ENCODE measurements around the gene GNPTG. TPM values are rescaled to one million over a fixed set of nuclear protein-coding genes. Genes with fewer than 3 reads are reported as not detected.
"Not testable (repeated sequence)": the region's sequence is repeated elsewhere in the genome, so short reads cannot be mapped to it uniquely, and the experiment has no call there.

GNPTG gene
- polyA plus RNA-seq, 1 donor, result 39.1 TPM

DNA sequence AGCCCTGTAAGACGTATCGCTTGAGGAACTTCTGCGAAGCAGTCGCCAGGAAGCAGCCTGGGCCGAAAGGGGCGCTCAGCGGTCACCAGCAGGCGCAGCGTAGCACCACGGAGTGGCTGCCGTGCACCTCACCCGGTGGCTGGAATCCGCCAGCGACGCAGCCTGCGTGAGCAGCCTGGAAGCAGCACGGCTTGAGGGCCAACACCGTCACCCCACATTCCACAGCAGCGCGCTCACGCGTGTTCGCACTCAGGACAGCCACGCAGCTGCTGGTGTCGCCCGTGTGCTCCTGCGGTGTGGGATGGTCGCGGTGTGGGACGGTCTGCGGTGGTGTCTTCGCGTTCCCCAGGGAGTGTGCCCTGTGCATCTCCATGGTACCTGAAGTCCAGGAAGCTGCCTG lies 32.7 kb upstream of the GNPTG start:
- DNase-seq (ENCODE audit: low read depth), result no peak

DNA sequence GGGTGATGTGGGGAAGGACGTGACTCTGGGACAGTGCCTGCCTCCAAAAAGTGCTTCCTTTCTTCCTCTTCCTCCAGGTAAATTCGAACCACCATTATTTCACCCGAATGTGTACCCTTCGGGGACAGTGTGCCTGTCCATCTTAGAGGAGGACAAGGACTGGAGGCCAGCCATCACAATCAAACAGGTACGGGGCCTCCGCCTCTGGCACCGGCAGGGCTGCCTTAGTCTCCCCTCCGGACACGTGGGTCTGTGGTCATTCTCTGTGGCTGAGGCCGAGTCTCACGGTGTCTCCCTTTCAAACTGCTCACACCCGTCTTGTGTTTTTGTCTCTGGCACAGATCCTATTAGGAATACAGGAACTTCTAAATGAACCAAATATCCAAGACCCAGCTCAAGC lies 31.6 kb upstream of the GNPTG start:
- no peak for DNase-seq (ENCODE audit: low read depth)

DNA sequence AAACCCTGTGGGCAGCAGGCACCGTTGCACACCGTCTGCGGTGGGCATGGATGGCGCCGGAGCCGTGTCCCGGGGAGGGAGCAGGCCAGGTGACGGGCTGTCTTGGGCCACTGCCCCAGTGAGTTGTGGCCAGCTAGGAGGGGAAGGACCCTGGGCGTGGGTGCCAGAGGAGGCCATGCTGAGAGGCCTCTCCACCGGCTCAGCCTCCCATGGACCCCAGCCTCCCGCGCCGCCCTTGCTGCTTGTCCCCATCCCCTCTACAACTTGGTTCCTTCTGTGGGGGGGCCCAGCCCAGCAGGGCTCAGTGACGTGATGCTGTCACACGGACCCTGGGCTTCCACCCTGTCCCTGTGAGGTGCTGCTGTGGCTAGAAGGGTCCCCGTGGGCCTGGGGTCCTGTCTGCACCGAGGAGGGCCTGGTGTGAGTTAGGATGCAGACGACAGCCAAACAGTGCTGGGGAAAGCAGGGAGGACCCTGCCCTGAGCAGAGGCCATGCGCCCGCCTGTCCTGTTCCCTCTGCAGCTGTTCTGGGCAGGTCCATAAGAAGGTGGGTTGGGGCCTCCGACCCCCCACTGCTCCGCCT lies 31.0 kb upstream of the GNPTG start:
- DNase-seq (ENCODE audit: low read depth), result no peak

DNA sequence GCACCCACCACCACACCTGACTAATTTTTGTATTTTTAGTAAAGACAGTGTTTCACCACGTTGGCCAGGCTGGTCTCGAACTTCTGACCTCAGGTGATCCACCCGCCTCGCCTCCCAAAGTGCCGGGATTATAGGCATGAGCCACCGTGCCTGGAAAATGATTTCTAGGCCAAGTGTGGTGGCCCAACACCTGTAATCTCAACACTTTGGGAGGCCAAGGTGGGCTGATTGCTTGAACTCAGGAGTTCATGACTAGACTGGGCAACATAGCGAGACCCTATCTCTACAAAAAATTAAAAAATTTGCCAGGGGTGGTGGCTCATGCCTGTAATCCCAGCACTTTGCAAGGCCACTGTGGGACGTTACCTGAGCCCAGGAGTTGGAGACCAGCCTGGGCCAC lies 29.3 kb upstream of the GNPTG start:
- DNase-seq (ENCODE audit: low read depth), result no peak

DNA sequence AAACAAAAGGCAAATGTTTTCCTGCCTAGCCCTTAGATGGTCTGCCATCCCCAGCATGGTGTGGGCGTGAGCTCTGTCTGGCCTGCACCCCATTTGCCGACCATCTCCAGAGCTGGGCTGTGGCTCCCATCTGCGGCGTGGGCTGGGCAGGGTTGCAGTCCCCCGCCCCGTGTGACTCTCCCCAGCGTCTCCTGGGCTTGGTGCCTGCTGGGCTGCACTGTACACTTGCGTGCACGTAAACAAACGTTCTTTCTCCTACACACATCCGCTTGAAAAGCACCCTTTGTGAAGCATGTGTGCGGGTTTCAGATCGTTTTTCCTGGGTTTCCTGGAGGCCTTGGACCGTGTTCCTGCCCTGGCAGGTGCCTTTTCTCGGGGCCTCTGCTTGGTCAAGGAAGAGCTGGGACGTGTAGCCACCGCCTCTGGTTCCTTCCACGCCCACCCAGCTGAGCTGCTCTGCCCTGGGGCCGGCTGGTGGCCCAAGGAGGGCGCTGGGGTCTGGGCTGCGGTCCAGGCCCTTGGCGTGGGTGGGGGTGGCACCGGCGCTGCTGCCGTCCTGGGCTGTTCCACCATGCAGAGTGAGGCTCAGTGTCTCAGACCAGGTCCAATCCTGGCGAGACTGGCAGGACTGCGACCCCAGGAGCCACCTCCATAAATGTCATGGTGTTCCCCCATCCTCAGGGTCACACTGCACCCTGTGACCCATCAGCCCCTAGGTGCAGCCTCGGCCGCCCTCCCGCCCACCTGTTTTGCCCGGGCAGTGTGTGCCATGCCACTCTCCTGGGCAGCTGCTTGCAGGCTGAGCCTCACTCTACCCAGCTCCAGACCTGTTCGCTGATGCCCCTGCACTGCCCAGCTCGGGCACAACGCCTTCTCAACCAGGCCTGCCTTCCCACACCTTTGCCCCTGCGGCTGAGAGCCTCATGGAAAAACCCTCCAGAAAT lies 28.2 kb upstream of the GNPTG start:
- DNase-seq (ENCODE audit: low read depth), result no peak

DNA sequence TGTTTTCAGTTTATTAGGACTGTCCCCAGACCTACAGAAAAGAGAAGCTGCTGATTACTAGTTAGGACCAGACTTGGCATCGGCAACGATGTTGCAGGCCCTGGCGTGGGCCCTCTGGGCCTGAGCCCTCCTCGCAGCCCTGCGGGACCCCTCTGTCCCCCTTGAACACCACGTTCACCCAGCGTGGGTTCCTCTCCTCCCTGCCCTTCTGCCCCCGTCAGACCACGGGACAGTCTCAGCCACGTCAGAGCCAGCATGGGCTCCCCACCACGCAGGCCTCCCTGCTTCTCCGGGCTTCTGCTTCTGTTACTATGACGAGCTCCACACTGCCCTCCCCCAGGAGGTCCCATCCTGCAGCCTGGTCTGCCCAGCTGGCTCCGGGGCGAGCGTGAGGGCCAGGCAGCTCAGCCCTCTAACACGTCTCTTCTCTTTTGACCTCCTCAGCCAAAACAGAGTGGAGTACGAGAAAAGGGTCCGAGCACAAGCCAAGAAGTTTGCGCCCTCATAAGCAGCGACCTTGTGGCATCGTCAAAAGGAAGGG lies 27.4 kb upstream of the GNPTG start:
- no peak for DNase-seq (ENCODE audit: low read depth)

DNA sequence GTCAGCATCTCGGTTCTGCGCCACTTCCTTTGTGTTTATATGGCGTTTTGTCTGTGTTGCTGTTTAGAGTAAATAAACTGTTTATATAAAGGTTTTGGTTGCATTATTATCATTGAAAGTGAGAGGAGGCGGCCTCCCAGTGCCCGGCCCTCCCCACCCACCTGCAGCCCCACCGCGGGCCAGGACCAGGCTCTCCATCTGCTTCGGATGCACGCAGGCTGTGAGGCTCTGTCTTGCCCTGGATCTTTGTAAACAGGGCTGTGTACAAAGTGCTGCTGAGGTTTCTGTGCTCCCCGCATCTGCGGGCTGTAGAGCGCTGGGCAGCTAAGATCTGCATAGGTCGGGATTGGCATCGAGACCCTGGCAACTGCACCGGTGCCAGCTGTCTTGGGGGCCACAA lies 26.5 kb upstream of the GNPTG start:
- no peak for DNase-seq (ENCODE audit: low read depth)

DNA sequence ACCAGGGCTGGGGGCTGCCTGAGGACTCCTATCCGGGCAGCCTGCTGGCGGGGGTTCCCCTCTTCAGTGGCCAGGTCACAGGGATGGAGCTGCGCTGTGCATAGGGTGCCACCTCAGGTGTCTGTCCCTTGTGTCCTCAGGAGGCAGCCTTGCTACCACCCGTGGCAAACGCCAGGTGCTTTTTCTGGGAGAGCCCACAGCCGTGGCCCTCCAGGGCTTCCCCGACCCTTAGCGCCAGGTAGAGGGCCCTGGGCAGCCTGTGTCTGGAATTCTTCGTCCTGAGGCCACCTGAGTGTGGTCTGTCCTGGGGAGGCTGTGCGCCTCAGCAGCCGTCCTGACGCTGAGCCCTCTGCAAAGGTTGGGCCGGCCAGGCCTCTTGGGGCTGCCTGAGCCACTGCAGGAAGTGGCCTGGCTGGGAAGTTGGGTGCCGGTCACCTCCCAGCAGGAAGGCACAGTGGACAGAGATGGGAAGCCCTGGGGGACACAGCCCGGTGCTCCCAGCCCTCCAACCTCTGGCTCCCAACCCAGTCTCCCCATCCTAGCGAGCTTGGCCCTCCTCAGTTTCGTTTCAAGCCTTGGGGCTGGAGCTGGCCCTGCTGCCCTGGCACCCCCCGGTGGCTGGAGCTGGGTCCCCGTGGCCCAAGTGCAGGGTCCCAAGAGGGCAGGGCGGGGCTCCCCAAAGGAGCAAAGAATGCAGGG lies 25.9 kb upstream of the GNPTG start:
- DNase-seq (ENCODE audit: low read depth), result no peak

DNA sequence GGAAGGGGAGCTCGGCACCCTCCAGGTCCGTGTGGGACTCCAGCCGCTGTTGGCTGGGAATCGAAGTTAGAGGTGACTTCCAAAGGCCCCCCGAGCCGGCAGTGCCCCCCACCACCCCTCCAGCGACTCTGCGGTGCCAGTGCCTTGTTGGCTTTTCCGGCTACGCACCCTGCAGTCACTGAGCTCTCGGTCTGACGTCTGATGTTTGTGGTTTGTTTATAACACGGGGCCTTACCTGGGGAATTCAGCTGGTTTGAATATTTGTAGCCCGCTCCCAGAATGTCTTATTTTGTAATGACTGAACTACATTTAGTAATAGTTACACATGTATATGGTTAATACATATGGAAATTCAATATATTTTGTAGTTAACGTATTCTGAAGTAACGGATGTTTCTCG lies 25.3 kb upstream of the GNPTG start:
- no peak for DNase-seq (ENCODE audit: low read depth)

DNA sequence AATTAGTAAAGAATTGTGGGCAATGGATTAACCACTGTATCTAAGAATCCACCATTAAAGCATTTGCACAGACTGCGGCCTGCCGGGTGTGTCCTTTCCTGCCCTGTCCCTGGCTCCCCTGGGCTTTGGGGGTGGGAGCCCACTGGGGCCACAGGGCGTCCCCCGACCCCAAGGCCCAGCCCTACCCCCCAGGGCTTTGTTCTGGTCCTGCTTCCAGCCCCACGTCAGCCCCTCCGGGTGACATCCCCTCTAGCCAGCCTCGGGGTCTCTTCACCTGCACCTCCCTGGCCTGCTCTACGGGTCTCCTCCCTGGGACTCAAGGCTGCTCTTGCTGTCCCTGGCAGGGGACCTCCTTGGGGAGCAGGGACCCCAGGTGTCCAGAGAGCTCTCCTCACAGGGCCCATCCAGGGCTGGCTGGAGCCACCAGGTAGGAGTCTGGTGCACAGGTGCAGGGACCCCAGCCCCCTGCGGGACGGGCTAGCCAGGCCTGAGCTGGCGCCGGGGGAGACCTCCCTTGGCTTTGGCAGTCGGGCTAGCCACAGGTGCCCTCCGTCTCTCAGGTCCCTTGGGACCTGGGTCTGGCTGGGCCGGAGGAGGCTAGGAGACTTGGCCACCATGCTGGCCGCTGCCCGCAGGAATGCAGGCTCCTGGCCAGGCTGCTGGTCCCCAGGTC lies 24.6 kb upstream of the GNPTG start:
- no peak for DNase-seq (ENCODE audit: low read depth)

DNA sequence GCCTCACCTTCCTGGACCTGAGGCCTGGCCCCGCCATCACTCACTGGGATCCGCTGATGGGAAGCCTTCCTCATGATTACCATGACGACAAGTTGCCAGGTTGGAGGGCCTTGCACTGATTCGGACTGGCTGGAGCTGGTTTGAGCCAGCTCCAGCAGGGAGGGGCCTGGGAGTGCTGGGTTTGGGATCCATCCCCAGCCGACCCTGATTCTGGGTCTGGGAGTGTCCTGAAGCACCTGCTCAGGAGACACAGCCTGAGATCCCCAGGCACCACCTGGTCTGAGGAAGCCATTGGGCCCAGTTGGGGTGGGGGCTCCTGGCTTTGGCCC lies 24.1 kb upstream of the GNPTG start:
- DNase-seq (ENCODE audit: low read depth), result no peak

DNA sequence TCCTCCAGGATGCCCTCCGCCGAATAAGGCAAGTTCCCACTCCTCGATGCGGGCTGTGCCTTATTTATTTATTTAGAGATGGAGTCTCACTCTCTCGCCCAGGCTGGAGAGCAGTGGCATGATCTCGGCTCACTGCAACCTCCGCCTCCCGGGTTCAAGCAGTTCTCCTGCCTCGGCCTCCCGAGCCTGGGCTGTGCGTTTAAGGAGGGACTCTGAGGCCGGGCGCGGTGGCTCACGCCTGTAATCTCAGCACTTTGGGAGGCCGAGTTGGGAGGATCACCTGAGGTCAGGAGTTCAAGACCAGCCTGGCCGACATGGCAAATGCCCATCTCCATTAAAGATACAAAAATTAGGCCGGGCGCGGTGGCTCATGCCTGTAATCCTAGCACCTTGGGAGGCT lies 23.6 kb upstream of the GNPTG start:
- not testable (repeated sequence) for DNase-seq (ENCODE audit: low read depth)

DNA sequence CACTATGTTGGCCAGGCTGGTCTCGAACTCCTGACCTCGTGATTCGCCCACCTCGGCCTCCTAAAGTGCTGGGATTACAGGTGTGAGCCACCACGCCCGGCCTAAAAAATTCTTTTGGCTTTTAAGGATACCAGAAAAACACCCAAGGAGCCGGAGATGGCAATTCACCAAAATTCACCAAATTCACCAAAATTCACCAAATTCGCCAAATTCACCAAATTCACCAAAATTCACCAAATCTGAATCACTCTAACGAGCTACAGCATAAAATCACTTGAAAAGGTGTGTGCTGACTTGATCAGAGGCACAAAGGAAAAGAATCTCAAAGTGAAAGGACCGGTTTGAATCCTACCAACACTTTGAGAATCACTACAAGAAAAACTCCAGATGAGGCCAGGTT lies 22.8 kb upstream of the GNPTG start:
- not testable (repeated sequence) for DNase-seq (ENCODE audit: low read depth)

DNA sequence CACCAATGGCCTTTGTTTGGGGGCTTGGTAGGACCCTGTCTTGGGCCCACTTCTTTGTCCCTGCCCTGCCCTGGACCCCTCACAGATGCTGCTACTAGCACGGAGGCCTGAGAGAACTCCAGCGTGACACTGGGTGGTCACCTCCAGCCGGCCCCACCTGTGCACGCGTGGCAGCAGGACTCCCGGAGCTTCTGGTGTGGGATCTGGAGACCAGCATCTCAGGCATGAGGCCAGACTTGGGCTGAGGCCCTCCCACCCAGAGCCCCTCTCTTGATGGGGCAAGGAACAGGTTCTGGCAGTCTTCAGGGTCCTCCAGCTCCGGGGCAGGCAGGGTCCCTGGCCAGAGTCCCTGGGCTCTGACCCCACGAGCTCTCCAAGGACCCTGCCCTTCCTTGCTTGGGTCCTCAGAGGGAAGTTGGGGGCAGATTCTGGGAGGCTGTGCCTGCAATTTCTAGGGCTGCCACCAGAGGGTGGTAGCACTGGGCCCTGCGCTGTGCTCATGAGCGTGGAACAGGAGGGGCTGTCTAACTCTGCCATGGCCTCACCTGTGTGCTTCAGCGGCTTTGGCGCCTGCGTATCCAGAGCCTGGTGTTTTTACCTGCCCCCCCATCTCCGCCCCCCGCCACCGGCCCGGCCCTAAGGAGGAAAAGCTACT lies 21.3 kb upstream of the GNPTG start:
- DNase-seq (ENCODE audit: low read depth), result no peak

DNA sequence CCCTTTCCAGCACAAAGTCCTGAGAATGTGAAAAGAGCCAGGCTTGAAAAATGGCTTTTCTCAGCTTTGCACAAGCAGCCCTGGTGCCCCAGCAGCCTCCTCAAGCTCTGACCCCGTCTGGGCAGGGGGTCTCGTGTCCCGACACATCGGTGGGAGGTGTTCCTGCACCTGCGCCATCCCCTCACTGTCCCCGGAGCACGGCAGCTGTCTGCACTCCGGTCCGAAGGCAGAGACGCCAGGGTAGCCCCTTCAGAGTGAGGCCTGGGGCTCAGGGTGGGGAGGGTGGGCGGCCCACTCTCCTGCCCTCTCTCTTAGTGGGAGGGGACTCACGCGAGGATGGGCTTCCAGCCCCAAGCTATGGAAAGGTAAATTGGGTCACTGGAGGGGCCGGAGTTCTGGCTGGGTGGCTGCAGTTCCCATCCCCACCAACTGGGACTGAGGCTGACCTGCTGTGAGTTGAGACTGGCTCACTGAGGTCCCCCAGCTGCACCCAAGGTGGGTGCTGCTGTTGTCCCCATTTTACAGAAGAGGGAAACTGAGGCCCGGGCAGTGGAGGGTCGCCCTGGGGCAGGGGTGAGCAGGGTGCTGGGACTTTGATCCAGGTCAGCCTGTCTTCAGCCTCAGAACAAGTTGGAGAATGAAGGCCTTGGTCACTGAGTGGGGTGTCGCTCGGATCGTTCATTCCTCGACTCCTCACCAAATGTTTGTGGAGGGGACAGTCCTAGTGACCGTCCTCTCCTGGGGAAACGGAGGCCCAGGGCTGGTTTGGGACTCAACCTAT lies 20.6 kb upstream of the GNPTG start:
- DNase-seq (ENCODE audit: low read depth), result no peak

DNA sequence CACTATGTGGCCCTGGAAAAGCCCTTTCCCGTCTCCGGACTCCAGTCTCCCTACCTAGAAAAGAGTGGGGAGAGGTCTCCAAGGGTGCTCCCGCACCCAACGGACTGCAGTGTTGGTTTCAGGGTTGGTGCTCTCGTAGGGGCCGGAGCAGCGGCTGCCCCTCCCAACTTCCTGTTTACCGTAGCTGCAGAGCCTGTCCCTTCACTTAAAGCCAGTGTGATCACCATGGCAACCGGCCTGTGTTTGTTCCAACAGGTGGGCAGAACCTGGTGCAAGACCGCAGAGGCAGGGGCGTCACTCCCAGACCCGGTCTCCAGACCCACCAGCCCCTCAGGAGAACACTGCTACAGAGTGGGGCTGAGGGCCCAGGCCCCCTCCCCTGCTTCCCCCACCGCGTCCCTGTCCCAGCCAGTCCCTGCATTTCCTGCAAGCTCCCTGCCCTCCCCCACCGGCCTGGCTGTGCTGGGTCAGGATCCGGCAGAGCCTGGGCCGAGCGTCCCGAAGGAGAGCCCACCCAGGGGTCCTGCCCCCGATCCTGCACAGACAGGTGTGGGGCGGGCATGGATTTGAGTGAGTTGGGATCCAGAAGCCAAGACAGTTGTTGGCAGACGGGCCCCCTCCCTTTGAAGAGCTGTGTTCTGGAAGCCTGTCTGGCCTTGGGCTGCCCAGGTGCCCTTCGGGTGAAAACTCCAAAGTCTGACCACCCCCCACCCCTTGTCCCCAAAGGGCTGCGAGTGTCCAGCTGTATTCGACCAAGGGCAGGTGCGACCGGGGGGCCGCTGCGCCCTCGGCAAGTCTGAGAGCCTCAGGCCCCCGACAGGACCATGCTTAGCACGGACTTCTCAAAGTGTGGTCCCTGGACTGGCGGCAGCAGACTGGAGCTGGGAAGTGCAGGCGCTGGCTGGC lies 19.8 kb upstream of the GNPTG start:
- DNase-seq (ENCODE audit: low read depth), result no peak

DNA sequence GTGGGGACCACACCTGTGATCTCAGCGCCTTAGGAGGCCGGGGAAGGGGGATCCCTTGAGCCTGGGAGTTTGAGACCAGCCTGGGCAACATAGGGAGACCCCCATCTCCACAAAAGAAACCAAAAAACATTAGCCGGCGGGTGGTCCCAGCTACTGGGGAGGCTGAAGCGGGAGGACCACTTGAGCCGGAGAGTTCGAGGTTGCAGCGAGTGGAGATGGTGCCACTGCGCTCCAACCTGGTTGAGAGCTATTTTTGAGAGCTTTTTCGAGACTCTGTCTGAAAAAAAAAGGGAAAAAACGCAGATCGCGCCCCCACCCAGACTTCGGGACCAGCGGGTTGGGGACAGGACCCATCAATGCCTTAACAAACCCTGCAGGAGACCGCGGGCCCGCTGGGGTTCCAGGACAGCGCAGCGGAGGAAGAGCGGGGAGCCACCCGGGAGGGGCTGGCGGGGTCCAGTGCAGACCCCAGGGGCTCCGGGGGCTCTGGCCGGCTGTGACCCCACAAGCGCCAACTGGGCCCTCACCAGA lies 19.0 kb upstream of the GNPTG start:
- DNase-seq (ENCODE audit: low read depth), result no peak

DNA sequence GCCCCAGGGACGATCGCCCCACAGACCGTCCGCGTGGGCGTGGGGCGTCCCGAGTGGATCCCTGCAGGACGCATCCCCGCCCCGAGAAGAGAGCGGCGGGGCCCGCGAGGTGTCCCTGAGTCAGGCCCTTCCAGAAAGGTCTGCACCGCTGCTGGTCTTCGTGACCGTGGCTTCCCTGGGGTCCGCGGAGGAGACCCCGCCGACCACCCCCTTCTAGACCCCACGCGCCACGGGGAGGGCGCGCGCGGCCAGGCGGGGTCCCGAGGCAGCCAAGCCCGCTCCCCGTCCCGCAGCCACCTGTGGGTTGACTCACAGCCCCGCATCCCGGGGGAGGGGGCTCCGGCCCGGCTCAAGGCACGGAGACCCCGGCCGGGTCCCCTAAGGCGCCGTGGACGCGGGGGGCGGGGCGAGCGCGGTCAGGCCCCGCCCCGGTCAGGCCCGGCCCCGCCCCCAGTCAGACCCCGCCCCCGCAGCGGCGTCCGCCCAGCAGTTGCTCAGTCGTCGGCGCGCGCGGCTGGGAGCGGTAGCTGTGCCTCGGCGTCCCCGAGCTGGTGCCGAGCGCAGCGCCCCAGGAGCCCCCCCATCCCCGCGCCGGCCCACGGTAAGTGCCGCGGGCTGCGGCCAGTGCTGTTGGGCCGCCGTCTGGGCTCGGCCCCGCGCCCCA lies 18.4 kb upstream of the GNPTG start, which contains the start of gene BAIAP3:
Gene BAIAP3, plus strand, starts transcription at position 497 of the 664 bp plus-strand sequence. CDS start 4,905 bp downstream, outside the sequence.
- DNase-seq (ENCODE audit: low read depth), result no peak
